ENCODE results near the gene EXOC3L4.

Gene EXOC3L4

GRCh38 chr14:103121846-103122584 is 27.5 kb downstream of the EXOC3L4 start:
- peak in 7 of 14 donors; percentile 26 to 83 (median 38) for DNase-seq

- DNase-seq, result peak in 1 of 14 donors; percentile 45
Observed at GRCh38 chr14:103122585-103122946, 28.0 kb downstream of the EXOC3L4 start.

- DNase-seq, result peak in 4 of 14 donors; percentile 14 to 51 (median 37)
Observed at GRCh38 chr14:103122947-103123633, 28.6 kb downstream of the EXOC3L4 start, which contains the start of gene TNFAIP2. Gene TNFAIP2, plus strand, starts transcription at chr14:103123461. Its CDS starts 2,997 bp downstream, at chr14:103126458.

- DNase-seq, result peak in 1 of 14 donors; percentile 18
Observed at GRCh38 chr14:103123634-103124500, 29.3 kb downstream of the EXOC3L4 start.

- DNase-seq, result no peak
Observed at GRCh38 chr14:103124501-103125001, 30.0 kb downstream of the EXOC3L4 start.

GRCh38 chr14:103125098-103126070 is 30.9 kb downstream of the EXOC3L4 start:
- DNase-seq, result no peak

- DNase-seq, result peak in 1 of 14 donors; percentile 6
Observed at GRCh38 chr14:103126088-103126872, 31.8 kb downstream of the EXOC3L4 start.

- peak in 1 of 14 donors; percentile 58 for DNase-seq
Observed at GRCh38 chr14:103126873-103127304, 32.4 kb downstream of the EXOC3L4 start.

- no peak for DNase-seq
Observed at GRCh38 chr14:103127356-103127755, 32.8 kb downstream of the EXOC3L4 start.

GRCh38 chr14:103127861-103128598 is 33.5 kb downstream of the EXOC3L4 start:
- no peak for DNase-seq

GRCh38 chr14:103128631-103129300 is 34.2 kb downstream of the EXOC3L4 start:
- peak in 3 of 14 donors; percentile 23 to 84 (median 43) for DNase-seq

GRCh38 chr14:103129301-103130016 is 34.9 kb downstream of the EXOC3L4 start:
- DNase-seq, result no peak

- DNase-seq, result no peak
Observed at GRCh38 chr14:103130017-103130764, 35.7 kb downstream of the EXOC3L4 start.

- DNase-seq, result no peak
Observed at GRCh38 chr14:103130965-103131364, 36.4 kb downstream of the EXOC3L4 start.

GRCh38 chr14:103131580-103131979 is 37.1 kb downstream of the EXOC3L4 start:
- no peak for DNase-seq

- DNase-seq, result no peak
Observed at GRCh38 chr14:103132381-103133209, 38.1 kb downstream of the EXOC3L4 start.

Measured in C1 segment of cervical spinal cord (tissue), 14 donors.